GM21529 (cell line): ENCODE measurements around the gene BEST4.
A peak's percentile ranks its signal among the peaks of the same experiment; 100 is the strongest.
"Not testable (repeated sequence)": the region's sequence is repeated elsewhere in the genome, so short reads cannot be mapped to it uniquely, and the experiment has no call there.

Source experiments
- ATAC-seq: cut with Tn5 transposase; IDR thresholded peaks from one replicate; pipeline ENCODE4 v1.9.1; 2021; ENCODE audit not compliant: unreplicated experiment

The BEST4 gene

GRCh38 chr1:44803062-44803311, 15.0 kb upstream of the BEST4 start:
- ATAC-seq = no peak

- ATAC-seq = no peak
Observed at GRCh38 chr1:44802306-44803061, 14.5 kb upstream of the BEST4 start.

- no peak for ATAC-seq
Observed at GRCh38 chr1:44801491-44802305, 13.7 kb upstream of the BEST4 start.

GRCh38 chr1:44799770-44800584, 12.0 kb upstream of the BEST4 start, which contains the start of gene PLK3:
Gene PLK3 (plus strand): TSS chr1:44800377. CDS start chr1:44800464, 87 bp downstream.
- ATAC-seq = peak; percentile 80

- ATAC-seq = no peak
Observed at GRCh38 chr1:44798481-44799365, 10.8 kb upstream of the BEST4 start.

GRCh38 chr1:44797886-44798285, 9.9 kb upstream of the BEST4 start:
- not testable (repeated sequence) for ATAC-seq

- ATAC-seq = no peak
Observed at GRCh38 chr1:44792736-44793502, 4.9 kb upstream of the BEST4 start.

GRCh38 chr1:44790968-44791801, 3.2 kb upstream of the BEST4 start:
- no peak for ATAC-seq

- no peak for ATAC-seq
Observed at GRCh38 chr1:44787506-44787905, 464 bp downstream of the BEST4 start.

- ATAC-seq = no peak
Observed at GRCh38 chr1:44786841-44787426, 1.0 kb downstream of the BEST4 start.

- ATAC-seq = peak; percentile 43
Observed at GRCh38 chr1:44786138-44786840, 1.7 kb downstream of the BEST4 start.

GRCh38 chr1:44785501-44786137, 2.4 kb downstream of the BEST4 start:
- ATAC-seq = no peak

GRCh38 chr1:44785029-44785380, 3.0 kb downstream of the BEST4 start:
- ATAC-seq = no peak

GRCh38 chr1:44784094-44785028, 3.6 kb downstream of the BEST4 start:
- no peak for ATAC-seq

- no peak for ATAC-seq
Observed at GRCh38 chr1:44783697-44784093, 4.3 kb downstream of the BEST4 start.

GRCh38 chr1:44780583-44781121, 7.3 kb downstream of the BEST4 start:
- ATAC-seq = no peak
